HepG2 (cell line): ENCODE data around the gene OR10G2. TPM values are rescaled to one million over a fixed set of nuclear protein-coding genes. Genes with fewer than 3 reads are reported as not detected.
A peak's percentile ranks its signal among the peaks of the same experiment; 100 is the strongest.

Source experiments
- ATAC-seq: fragments of 200-7000 bp; cut with Tn5 transposase; 3 replicates; pipeline ENCODE4 v1.9.1; 2020; ENCODE audit warnings: mild to moderate bottlenecking, moderate library complexity
- BruUV-seq: library from RNA; stranded (reverse); fragments of 400-500 nt; replicated peaks from 2 replicates; lab custom pipeline; 2021; lab: Mats Ljungman, UMichigan
- CTCF ChIA-PET: fragments of 300-600 bp; formaldehyde crosslinking; extraction: SDS; loops from one replicate; lab custom pipeline; 2021; ENCODE audit warnings: low total read pairs, inconsistent platforms, low intra/inter-chr PET ratio; lab: Yijun Ruan, JAX
- POLR2A ChIA-PET: fragments of 350-600 bp; sonication (Branson Sonifier 250); formaldehyde crosslinking; loops from one replicate; lab custom pipeline; 2020; ENCODE audit warnings: antibody characterized with exemption, inconsistent platforms; lab: Yijun Ruan, JAX
- DNase-seq: peaks from one replicate; pipeline ENCODE4 v3.0.0-alpha.2; 2015; ENCODE audit warnings: low spot score
- FAIRE-seq: peaks from 3 replicates; lab custom pipeline; 2011; peaks lifted over from hg19 to GRCh38; lab: Jason Lieb, UNC
- H2AFZ ChIP-seq: one replicate; pipeline ENCODE4 v1.6.1; 2011; ENCODE audit warnings: low read length, inconsistent platforms
- H3K27ac ChIP-seq: fragments of 300-600 bp; 3 replicates; pipeline ENCODE4 v1.8.0; 2011; ENCODE audit warnings: mixed run types, mild to moderate bottlenecking, mixed read lengths, low read length, inconsistent platforms; ENCODE audit not compliant: insufficient read depth; ENCODE audit errors: extremely low read length
- H3K27me3 ChIP-seq, 2 experiments: fragments of 200-600 bp in 1 of 2; 2 replicates in 1 of 2; 3 replicates in 1 of 2; pipeline versions ENCODE4 v1.6.0 to v1.8.0; 2011; ENCODE audit warnings: low read length in 2 of 2, mild to moderate bottlenecking in 2 of 2, moderate library complexity in 2 of 2, inconsistent platforms in 1 of 2; ENCODE audit not compliant: insufficient read depth in 2 of 2, control insufficient read depth in 1 of 2
- H3K36me3 ChIP-seq, 2 experiments: fragments of 200-600 bp in 1 of 2; replicated peaks in 1 of 2; 2 replicates in 1 of 2; 3 replicates in 1 of 2; pipeline versions ENCODE4 v1.5.1 to v1.8.0; 2011; ENCODE audit warnings: low read length in 2 of 2, inconsistent platforms in 1 of 2; ENCODE audit not compliant: insufficient read depth in 2 of 2, control insufficient read depth in 1 of 2
- H3K4me1 ChIP-seq: 2 replicates; pipeline ENCODE4 v1.5.1; 2012; ENCODE audit warnings: low read length, inconsistent platforms; ENCODE audit not compliant: insufficient read depth
- H3K4me2 ChIP-seq: 2 replicates; pipeline ENCODE4 v1.6.0; 2011; ENCODE audit warnings: low read depth, low read length, inconsistent platforms
- H3K4me3 ChIP-seq, 3 experiments: fragments of 200-600 bp in 1 of 3; sonication (generic), shearing (Covaris generic) in 1 of 3; replicated peaks in 1 of 3; 2 replicates each; pipeline ENCODE4 v1.5.1; 2011 to 2016; ENCODE audit warnings: low read length in 3 of 3, inconsistent platforms in 2 of 3, low read depth in 2 of 3, mild to moderate bottlenecking in 2 of 3, control low read depth in 1 of 3, mixed read lengths in 1 of 3; ENCODE audit not compliant: insufficient read depth in 1 of 3
- H3K79me2 ChIP-seq: one replicate; pipeline ENCODE4 v1.6.1; 2011; ENCODE audit warnings: low read length, inconsistent platforms; ENCODE audit not compliant: insufficient read depth
- H3K9ac ChIP-seq: 2 replicates; pipeline ENCODE4 v1.6.0; 2011; ENCODE audit warnings: mild to moderate bottlenecking, low read depth, low read length, inconsistent platforms; ENCODE audit not compliant: insufficient read depth
- H3K9me3 ChIP-seq: 2 replicates; pipeline ENCODE4 v1.5.1; 2012; ENCODE audit warnings: mild to moderate bottlenecking, low read length
- H4K20me1 ChIP-seq: 2 replicates; pipeline ENCODE4 v1.6.0; 2011; ENCODE audit warnings: inconsistent platforms, mild to moderate bottlenecking, low read length, moderate library complexity; ENCODE audit not compliant: insufficient read depth
- MAFF ChIP-seq: IDR thresholded peaks from 2 replicates; pipeline ENCODE4 v1.6.1; 2011; ENCODE audit warnings: low read depth, low read length, improper control_type of control experiment
- MAFK ChIP-seq, 2 experiments: IDR thresholded peaks in 1 of 2; conservative IDR thresholded peaks in 1 of 2; 2 replicates each; pipeline ENCODE4 v1.6.1; 2011; ENCODE audit warnings: improper control_type of control experiment in 2 of 2, low read length in 2 of 2
- MTA3 ChIP-seq: sonication (generic); formaldehyde crosslinking; IDR thresholded peaks from 2 replicates; pipeline ENCODE4 v1.4.0; 2020; ENCODE audit warnings: missing genetic modification reagents
- NR2F1 ChIP-seq, 2 experiments: fragments of 450-650 bp in 1 of 2; formaldehyde crosslinking in 1 of 2; IDR thresholded peaks; 2 replicates each; pipeline versions ENCODE4 v1.5.0 to v1.6.1; 2016 to 2020; ENCODE audit warnings: mild to moderate bottlenecking in 1 of 2, missing compliant biosample characterization in 1 of 2, missing genetic modification reagents in 1 of 2, moderate library complexity in 1 of 2
- STAT5B ChIP-seq: sonication (generic); formaldehyde crosslinking; IDR thresholded peaks from 2 replicates; pipeline ENCODE4 v1.4.0; 2020; ENCODE audit warnings: missing genetic modification reagents
- TOPORS ChIP-seq: sonication (generic); formaldehyde crosslinking; IDR thresholded peaks from 2 replicates; pipeline ENCODE4 v1.8.0; 2023; ENCODE audit warnings: mild to moderate bottlenecking, missing genetic modification reagents
- U2AF2 ChIP-seq: fragments of 200-400 bp; formaldehyde crosslinking; IDR thresholded peaks from 2 replicates; pipeline ENCODE4 v1.6.1; 2017; ENCODE audit warnings: low read depth, mild to moderate bottlenecking, low read length
- ZIK1 ChIP-seq: sonication (generic); formaldehyde crosslinking; IDR thresholded peaks from 2 replicates; pipeline ENCODE4 v1.5.0; 2020; ENCODE audit warnings: mild to moderate bottlenecking, low read depth, missing genetic modification reagents, borderline replicate concordance
- ZNF180 ChIP-seq: sonication (generic); formaldehyde crosslinking; IDR thresholded peaks from 2 replicates; pipeline ENCODE4 v1.4.0; 2020; ENCODE audit warnings: low read depth, missing genetic modification reagents, borderline replicate concordance
- ZNF572 ChIP-seq: sonication (generic); formaldehyde crosslinking; IDR thresholded peaks from 2 replicates; pipeline ENCODE4 v1.5.1; 2020; ENCODE audit warnings: mild to moderate bottlenecking, missing genetic modification reagents
- ZSCAN9 ChIP-seq: IDR thresholded peaks from 2 replicates; pipeline ENCODE4 v1.6.1; 2016; ENCODE audit warnings: borderline replicate concordance
- WGBS: methylation state at CpG from one replicate; pipeline ENCODE4 v1.1.6; 2017; ENCODE audit warnings: low lambda C conversion rate; 5-methylcytosine and 5-hydroxymethylcytosine counted together
- in situ Hi-C: cut with HindIII; loops from 2 replicates; pipeline ENCODE4 v1.10.0; 2017; ENCODE audit warnings: low pct_unique_long_range_greater_than_20kb; ENCODE audit not compliant: extremely low pct_ligation_motif_present
- intact Hi-C: fragments of 100-400 bp; cut with micrococcal nuclease; formaldehyde crosslinking; loops from one replicate; pipeline ENCODE4 v1.10.0; 2022; ENCODE audit not compliant: unreplicated experiment
- polyA plus RNA-seq, 8 experiments: library from polyadenylated mRNA; depleted of rRNA in 3 of 8; stranded (reverse) in 7 of 8; unstranded in 1 of 8; fragments of >200 nt; fragmentation: Illumina TruSeq in 4 of 8; extraction: Trizol in 4 of 8; gene quantifications; 2 replicates each; pipeline versions ENCODE4 v1.2.1 to v1.2.3, GENCODE V29; 2011 to 2016; ENCODE audit warnings: low read depth in 4 of 8, missing spikeins in 1 of 8, mixed read lengths in 1 of 8; ENCODE audit not compliant: insufficient read depth in 1 of 8
- total RNA-seq, 5 experiments: library from RNA; depleted of rRNA; stranded (reverse); fragments of >200 nt; fragmentation: Illumina TruSeq; extraction: Trizol; gene quantifications; 2 replicates each; pipeline ENCODE4 v1.2.3, GENCODE V29; 2016; ENCODE audit warnings: low read depth in 1 of 5
- TF ChIP-seq, protein P1 (sequence below): sonication (generic); formaldehyde crosslinking; IDR thresholded peaks from 2 replicates; pipeline ENCODE4 v1.4.0; 2020; ENCODE audit warnings: mild to moderate bottlenecking, missing genetic modification reagents

OR10G2 gene
- total and polyA plus RNA-seq, 2 of the 13 experiments (the other 11 are each of a cell fraction or from before 2014, with no cell fraction given), result not detected

- TF ChIP-seq, protein P1, sequence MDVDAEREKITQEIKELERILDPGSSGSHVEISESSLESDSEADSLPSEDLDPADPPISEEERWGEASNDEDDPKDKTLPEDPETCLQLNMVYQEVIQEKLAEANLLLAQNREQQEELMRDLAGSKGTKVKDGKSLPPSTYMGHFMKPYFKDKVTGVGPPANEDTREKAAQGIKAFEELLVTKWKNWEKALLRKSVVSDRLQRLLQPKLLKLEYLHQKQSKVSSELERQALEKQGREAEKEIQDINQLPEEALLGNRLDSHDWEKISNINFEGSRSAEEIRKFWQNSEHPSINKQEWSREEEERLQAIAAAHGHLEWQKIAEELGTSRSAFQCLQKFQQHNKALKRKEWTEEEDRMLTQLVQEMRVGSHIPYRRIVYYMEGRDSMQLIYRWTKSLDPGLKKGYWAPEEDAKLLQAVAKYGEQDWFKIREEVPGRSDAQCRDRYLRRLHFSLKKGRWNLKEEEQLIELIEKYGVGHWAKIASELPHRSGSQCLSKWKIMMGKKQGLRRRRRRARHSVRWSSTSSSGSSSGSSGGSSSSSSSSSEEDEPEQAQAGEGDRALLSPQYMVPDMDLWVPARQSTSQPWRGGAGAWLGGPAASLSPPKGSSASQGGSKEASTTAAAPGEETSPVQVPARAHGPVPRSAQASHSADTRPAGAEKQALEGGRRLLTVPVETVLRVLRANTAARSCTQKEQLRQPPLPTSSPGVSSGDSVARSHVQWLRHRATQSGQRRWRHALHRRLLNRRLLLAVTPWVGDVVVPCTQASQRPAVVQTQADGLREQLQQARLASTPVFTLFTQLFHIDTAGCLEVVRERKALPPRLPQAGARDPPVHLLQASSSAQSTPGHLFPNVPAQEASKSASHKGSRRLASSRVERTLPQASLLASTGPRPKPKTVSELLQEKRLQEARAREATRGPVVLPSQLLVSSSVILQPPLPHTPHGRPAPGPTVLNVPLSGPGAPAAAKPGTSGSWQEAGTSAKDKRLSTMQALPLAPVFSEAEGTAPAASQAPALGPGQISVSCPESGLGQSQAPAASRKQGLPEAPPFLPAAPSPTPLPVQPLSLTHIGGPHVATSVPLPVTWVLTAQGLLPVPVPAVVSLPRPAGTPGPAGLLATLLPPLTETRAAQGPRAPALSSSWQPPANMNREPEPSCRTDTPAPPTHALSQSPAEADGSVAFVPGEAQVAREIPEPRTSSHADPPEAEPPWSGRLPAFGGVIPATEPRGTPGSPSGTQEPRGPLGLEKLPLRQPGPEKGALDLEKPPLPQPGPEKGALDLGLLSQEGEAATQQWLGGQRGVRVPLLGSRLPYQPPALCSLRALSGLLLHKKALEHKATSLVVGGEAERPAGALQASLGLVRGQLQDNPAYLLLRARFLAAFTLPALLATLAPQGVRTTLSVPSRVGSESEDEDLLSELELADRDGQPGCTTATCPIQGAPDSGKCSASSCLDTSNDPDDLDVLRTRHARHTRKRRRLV (CRISPR knock-in tag), result no peak
- TF ChIP-seq TOPORS (no peak), STAT5B (CRISPR knock-in tag) (no peak), ZNF572 (CRISPR knock-in tag) (no peak), NR2F1 (CRISPR knock-in tag; IDR thresholded peaks at IDR 0.05) (no peak), ZIK1 (CRISPR knock-in tag) (no peak), ZNF180 (CRISPR knock-in tag) (no peak), MTA3 (CRISPR knock-in tag) (no peak)
Measured at GRCh38 chr14:21680072-21680471, 45.3 kb upstream of the OR10G2 start (continued).

- ATAC-seq, result no peak
- Histone ChIP-seq H4K20me1 (no peaks in the 10 kb centered on the region), H3K79me2 (no peaks in the 10 kb centered on the region), H2AFZ (no peak overlapping the region), H3K4me2 (no peak overlapping the region), H3K9ac (no peak overlapping the region), H3K9me3 (peaks cover 18% of the 10 kb centered on the region), H3K36me3 (no peaks in the 10 kb centered on the region), H3K27me3 (no peaks in the 10 kb centered on the region; a peak in 1 of 5 replicates), H3K4me3 (no peak overlapping the region), H3K27ac (no peak overlapping the region), H3K4me1 (no peaks in the 10 kb centered on the region)
- TF ChIP-seq MAFF (peak; percentile 90), U2AF2 (no peak), ZSCAN9 (CRISPR knock-in tag) (no peak), MAFK (conservative IDR thresholded peaks at IDR 0.05 in 1 of 2, IDR thresholded peaks at IDR 0.05 in 1 of 2; ENCODE audit: low read length in 2 of 2) (peak; percentile 87 to 95)
- WGBS, result 2% methylated on average over 4 of the region's 4 CpGs
- BruUV-seq, result no TSS peak
- DNase-seq, result no peak
- intact Hi-C loops, result no loop called here
- ChIA-PET CTCF (no interaction called here), POLR2A (no interaction called here)
- in situ Hi-C loops, result no loop called here
- FAIRE-seq, result no peak
Measured at GRCh38 chr14:21675566-21675965, 40.8 kb upstream of the OR10G2 start.
